RWPE2 (cell line): ENCODE data around the gene HNRNPM.

Experiments used
- ATAC-seq: fragments of 200-7000 bp; cut with Tn5 transposase; 3 replicates; pipeline ENCODE4 v1.9.1; 2021; ENCODE audit warnings: low read depth
- DNase-seq: peaks from one replicate; pipeline ENCODE4 v3.0.0-alpha.2; 2020; ENCODE audit warnings: low spot score
- H3K27ac ChIP-seq: fragments of 450-650 bp; 2 replicates; pipeline ENCODE4 v1.5.1; 2017; ENCODE audit warnings: mild to moderate bottlenecking; ENCODE audit not compliant: poor library complexity, severe bottlenecking
- H3K27me3 ChIP-seq: fragments of 250-450 bp; sonication (Bioruptor Pico); 2 replicates; pipeline ENCODE4 v1.5.1; 2021; ENCODE audit warnings: mild to moderate bottlenecking, moderate library complexity; ENCODE audit not compliant: insufficient read depth, poor library complexity, severe bottlenecking
- H3K36me3 ChIP-seq: fragments of 250-450 bp; sonication (Bioruptor Pico); 2 replicates; pipeline ENCODE4 v1.5.1; 2020; ENCODE audit warnings: low read depth, mild to moderate bottlenecking, moderate library complexity
- H3K4me1 ChIP-seq: fragments of 250-450 bp; sonication (Bioruptor Pico); 2 replicates; pipeline ENCODE4 v1.5.1; 2021; ENCODE audit warnings: mild to moderate bottlenecking, moderate library complexity; ENCODE audit not compliant: insufficient read depth, poor library complexity, severe bottlenecking
- H3K4me3 ChIP-seq: fragments of 250-450 bp; sonication (Bioruptor Pico); 2 replicates; pipeline ENCODE4 v1.5.1; 2021; ENCODE audit warnings: mild to moderate bottlenecking, moderate library complexity; ENCODE audit not compliant: severe bottlenecking
- H3K9me3 ChIP-seq: fragments of 250-450 bp; sonication (Bioruptor Pico); 2 replicates; pipeline ENCODE4 v1.5.1; 2021; ENCODE audit warnings: mild to moderate bottlenecking, moderate library complexity; ENCODE audit not compliant: severe bottlenecking
- TF ChIP-seq, protein P1 (sequence below): fragments of 450-650 bp; IDR thresholded peaks from one replicate; pipeline ENCODE4 v1.5.1; 2017; ENCODE audit warnings: mild to moderate bottlenecking, moderate library complexity; ENCODE audit not compliant: poor library complexity, severe bottlenecking

Gene HNRNPM

GRCh38 chr19:8500158-8500557 is 55.4 kb downstream of the HNRNPM start:
- H3K9me3 ChIP-seq: no peaks in the 10 kb centered on the region
- no peaks in the 10 kb centered on the region for H3K27me3 ChIP-seq
- no peak overlapping the region for H3K27ac ChIP-seq
- TF ChIP-seq, protein P1, sequence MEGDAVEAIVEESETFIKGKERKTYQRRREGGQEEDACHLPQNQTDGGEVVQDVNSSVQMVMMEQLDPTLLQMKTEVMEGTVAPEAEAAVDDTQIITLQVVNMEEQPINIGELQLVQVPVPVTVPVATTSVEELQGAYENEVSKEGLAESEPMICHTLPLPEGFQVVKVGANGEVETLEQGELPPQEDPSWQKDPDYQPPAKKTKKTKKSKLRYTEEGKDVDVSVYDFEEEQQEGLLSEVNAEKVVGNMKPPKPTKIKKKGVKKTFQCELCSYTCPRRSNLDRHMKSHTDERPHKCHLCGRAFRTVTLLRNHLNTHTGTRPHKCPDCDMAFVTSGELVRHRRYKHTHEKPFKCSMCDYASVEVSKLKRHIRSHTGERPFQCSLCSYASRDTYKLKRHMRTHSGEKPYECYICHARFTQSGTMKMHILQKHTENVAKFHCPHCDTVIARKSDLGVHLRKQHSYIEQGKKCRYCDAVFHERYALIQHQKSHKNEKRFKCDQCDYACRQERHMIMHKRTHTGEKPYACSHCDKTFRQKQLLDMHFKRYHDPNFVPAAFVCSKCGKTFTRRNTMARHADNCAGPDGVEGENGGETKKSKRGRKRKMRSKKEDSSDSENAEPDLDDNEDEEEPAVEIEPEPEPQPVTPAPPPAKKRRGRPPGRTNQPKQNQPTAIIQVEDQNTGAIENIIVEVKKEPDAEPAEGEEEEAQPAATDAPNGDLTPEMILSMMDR: no peak
- H3K36me3 ChIP-seq: no peaks in the 10 kb centered on the region
- no peak overlapping the region for H3K4me3 ChIP-seq
- H3K4me1 ChIP-seq: no peaks in the 10 kb centered on the region
- no peak for DNase-seq
- ATAC-seq: no peak

DNA sequence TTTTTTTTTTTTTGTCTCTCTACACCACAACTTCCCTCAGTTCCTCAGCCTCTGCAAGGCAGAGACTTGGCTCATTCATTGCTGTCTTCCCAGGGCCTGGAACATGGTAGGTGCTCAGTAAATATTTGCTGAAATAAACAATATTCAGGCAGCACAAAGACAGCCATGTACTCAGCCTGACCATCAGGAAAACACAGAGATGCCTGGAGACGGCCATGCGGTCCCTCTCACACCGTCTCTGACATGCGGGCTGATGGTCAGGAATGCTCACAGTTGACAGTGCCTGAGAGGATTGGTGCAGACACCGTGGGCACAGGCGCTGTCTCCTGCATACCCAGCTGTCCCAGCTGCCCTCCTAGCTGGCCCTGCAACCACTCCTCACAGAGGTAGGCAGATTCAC is 56.7 kb downstream of the HNRNPM start:
- Histone ChIP-seq H3K36me3 (no peaks in the 10 kb centered on the region), H3K4me3 (no peak overlapping the region), H3K27me3 (no peaks in the 10 kb centered on the region), H3K9me3 (no peaks in the 10 kb centered on the region), H3K4me1 (no peaks in the 10 kb centered on the region), H3K27ac (no peak overlapping the region)
- no peak for DNase-seq
- ATAC-seq: no peak
- TF ChIP-seq, protein P1: no peak

GRCh38 chr19:8501981-8502380 is 57.2 kb downstream of the HNRNPM start:
- Histone ChIP-seq H3K9me3 (no peaks in the 10 kb centered on the region), H3K4me3 (no peak overlapping the region), H3K4me1 (no peaks in the 10 kb centered on the region), H3K36me3 (no peaks in the 10 kb centered on the region), H3K27me3 (no peaks in the 10 kb centered on the region), H3K27ac (no peak overlapping the region)
- TF ChIP-seq, protein P1: no peak
- DNase-seq (no peak), ATAC-seq (no peak)

DNA sequence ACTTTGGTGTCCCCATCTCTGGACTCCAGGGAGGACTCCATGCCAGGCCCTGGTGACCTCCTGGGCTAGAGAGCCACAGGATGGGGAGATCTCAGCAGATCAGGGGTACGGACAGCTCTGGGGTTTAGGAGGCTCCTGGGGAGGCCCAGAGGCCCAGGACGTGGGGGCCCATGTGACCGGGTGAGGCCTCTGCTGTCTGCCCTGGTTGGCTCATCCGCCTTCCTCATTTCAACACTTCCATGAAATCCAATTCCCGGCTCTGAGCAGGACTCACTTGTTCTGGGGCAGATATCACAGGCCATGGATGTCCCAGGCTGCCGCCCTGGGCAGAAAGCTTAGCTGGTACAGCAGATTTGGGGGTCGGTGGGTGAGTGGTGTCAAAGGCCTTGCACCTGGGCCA is 58.7 kb downstream of the HNRNPM start:
- ATAC-seq (no peak), DNase-seq (no peak)
- Histone ChIP-seq H3K9me3 (no peaks in the 10 kb centered on the region), H3K27me3 (no peaks in the 10 kb centered on the region), H3K27ac (no peak overlapping the region), H3K4me3 (no peak overlapping the region), H3K4me1 (no peaks in the 10 kb centered on the region), H3K36me3 (no peaks in the 10 kb centered on the region)
- TF ChIP-seq, protein P1: no peak

GRCh38 chr19:8504171-8504570 is 59.4 kb downstream of the HNRNPM start:
- H3K27me3 ChIP-seq: no peaks in the 10 kb centered on the region
- no peaks in the 10 kb centered on the region for H3K9me3 ChIP-seq
- H3K36me3 ChIP-seq: no peaks in the 10 kb centered on the region
- no peaks in the 10 kb centered on the region for H3K4me1 ChIP-seq
- no peak overlapping the region for H3K27ac ChIP-seq
- no peak for ATAC-seq
- H3K4me3 ChIP-seq: no peak overlapping the region
- DNase-seq: no peak
- TF ChIP-seq, protein P1: no peak
